K562 (cell line): ENCODE data around the gene PLXDC1. TPM values are rescaled to one million over a fixed set of nuclear protein-coding genes. Genes with fewer than 3 reads are reported as not detected.
A peak's percentile ranks its signal among the peaks of the same experiment; 100 is the strongest.

Experiments used
- ATAC-seq: fragments of 200-7000 bp; cut with Tn5 transposase; 3 replicates; pipeline ENCODE4 v1.9.1; 2020; ENCODE audit warnings: moderate library complexity
- BruUV-seq: library from RNA; stranded (reverse); fragments of 400-500 nt; replicated peaks from 2 replicates; lab custom pipeline; 2021; lab: Mats Ljungman, UMichigan
- CTCF ChIA-PET: fragments of 300-600 bp; formaldehyde crosslinking; extraction: SDS; loops from one replicate; lab custom pipeline; 2021; ENCODE audit warnings: low intra/inter-chr PET ratio; lab: Yijun Ruan, JAX
- POLR2A ChIA-PET: fragments of 300-600, 350-650 bp; sonication (Branson Sonifier 250); formaldehyde crosslinking; extraction: SDS; loops from one replicate; lab custom pipeline; 2021; ENCODE audit warnings: antibody characterized with exemption, inconsistent platforms; lab: Yijun Ruan, JAX
- DNase-seq, 4 experiments: peaks; one replicate each; pipeline versions ENCODE4 v3.0.0 to v3.0.0-alpha.2; 2011 to 2018; ENCODE audit warnings: low spot score in 3 of 4, mixed read lengths in 3 of 4; ENCODE audit errors: extremely low read depth in 1 of 4
- FAIRE-seq: peaks from 2 replicates; lab custom pipeline; 2011; peaks lifted over from hg19 to GRCh38; lab: Jason Lieb, UNC
- H2AFZ ChIP-seq: 2 replicates; pipeline ENCODE4 v1.6.0; 2011; ENCODE audit warnings: low read depth, low read length, control low read depth, inconsistent platforms
- H3K27ac ChIP-seq: fragments of 200-600 bp; 3 replicates; pipeline ENCODE4 v1.8.0; 2011; ENCODE audit warnings: low read depth, mild to moderate bottlenecking, control low read depth, inconsistent platforms, low read length, moderate library complexity, mixed read lengths; ENCODE audit errors: extremely low read depth
- H3K27me3 ChIP-seq, 2 experiments: fragments of 300-600 bp in 1 of 2; 2 replicates in 1 of 2; 3 replicates in 1 of 2; pipeline versions ENCODE4 v1.6.0 to v1.8.0; 2011; ENCODE audit warnings: inconsistent platforms in 2 of 2, low read length in 2 of 2, mild to moderate bottlenecking in 1 of 2, mixed read lengths in 1 of 2, moderate library complexity in 1 of 2; ENCODE audit not compliant: control insufficient read depth in 2 of 2, insufficient read depth in 2 of 2
- H3K36me3 ChIP-seq: fragments of 300-600 bp; 3 replicates; pipeline ENCODE4 v1.8.0; 2011; ENCODE audit warnings: mild to moderate bottlenecking, low read length, inconsistent platforms; ENCODE audit not compliant: control insufficient read depth, insufficient read depth
- H3K4me1 ChIP-seq, 2 experiments: fragments of 200-600 bp in 1 of 2; replicated peaks in 1 of 2; 2 replicates in 1 of 2; 3 replicates in 1 of 2; pipeline versions ENCODE4 v1.5.1 to v1.8.0; 2011; ENCODE audit warnings: inconsistent platforms in 2 of 2, low read length in 2 of 2, mild to moderate bottlenecking in 1 of 2, mixed read lengths in 1 of 2, moderate library complexity in 1 of 2; ENCODE audit not compliant: control insufficient read depth in 2 of 2, insufficient read depth in 2 of 2
- H3K4me2 ChIP-seq: 2 replicates; pipeline ENCODE4 v1.6.1; 2011; ENCODE audit warnings: low read length, control low read depth, inconsistent platforms, mixed read lengths; ENCODE audit not compliant: insufficient read depth
- H3K4me3 ChIP-seq: fragments of 200-600 bp; sonication (generic), shearing (Covaris generic); 2 replicates; pipeline ENCODE4 v1.5.1; 2016; ENCODE audit warnings: control low read depth, inconsistent platforms
- H3K79me2 ChIP-seq: fragments of 200-600 bp; 3 replicates; pipeline ENCODE4 v1.8.0; 2011; ENCODE audit warnings: low read length, inconsistent platforms; ENCODE audit not compliant: control insufficient read depth, insufficient read depth
- H3K9ac ChIP-seq, 2 experiments: 2 replicates each; pipeline versions ENCODE4 v1.6.0 to v1.6.1; 2011; ENCODE audit warnings: low read depth in 2 of 2, low read length in 2 of 2, control low read depth in 1 of 2, inconsistent platforms in 1 of 2, mild to moderate bottlenecking in 1 of 2, mixed read lengths in 1 of 2; ENCODE audit not compliant: insufficient read depth in 1 of 2
- H3K9me1 ChIP-seq: one replicate; pipeline ENCODE4 v1.6.0; 2011; ENCODE audit warnings: inconsistent platforms, mild to moderate bottlenecking, low read length, moderate library complexity; ENCODE audit not compliant: control insufficient read depth, insufficient read depth
- H3K9me3 ChIP-seq: replicated peaks from 2 replicates; pipeline ENCODE4 v1.5.1; 2011; ENCODE audit warnings: low read depth, low read length, inconsistent platforms; ENCODE audit not compliant: control insufficient read depth, insufficient read depth
- H4K20me1 ChIP-seq: replicated peaks from 2 replicates; pipeline ENCODE4 v1.6.1; 2011; ENCODE audit warnings: low read length, inconsistent platforms, mixed read lengths; ENCODE audit not compliant: control insufficient read depth, insufficient read depth
- CHD1 ChIP-seq: fragments of 200-600 bp; sonication (generic); IDR thresholded peaks from one replicate; pipeline ENCODE4 v1.6.1; 2012; ENCODE audit warnings: mild to moderate bottlenecking, moderate library complexity, low read length, inconsistent platforms
- DNMT1 ChIP-seq: fragments of 450-650 bp; IDR thresholded peaks from 2 replicates; pipeline ENCODE4 v1.6.1; 2016; ENCODE audit warnings: antibody characterized with exemption, mild to moderate bottlenecking
- JUN ChIP-seq, 2 experiments: sonication (generic) in 1 of 2; formaldehyde crosslinking in 1 of 2; IDR thresholded peaks; 2 replicates each; pipeline versions ENCODE4 v1.6.1 to v1.8.0; 2012 to 2022; ENCODE audit warnings: borderline replicate concordance in 2 of 2, mild to moderate bottlenecking in 2 of 2, improper control_type of control experiment in 1 of 2, low read depth in 1 of 2, low read length in 1 of 2, missing genetic modification reagents in 1 of 2
- NFIC ChIP-seq: fragments of 450-650 bp; IDR thresholded peaks from 2 replicates; pipeline ENCODE4 v1.6.1; 2017; ENCODE audit warnings: mild to moderate bottlenecking, inconsistent platforms
- NFIX ChIP-seq: fragments of 250-450 bp; sonication (Bioruptor Pico); IDR thresholded peaks from 2 replicates; pipeline ENCODE4 v1.4.0; 2020; ENCODE audit warnings: low read depth, mild to moderate bottlenecking, moderate library complexity
- whole genome bisulfite sequencing: fragments of 100-300 bp; shearing (Covaris generic); methylation state at CpG from one replicate; pipeline ENCODE4 v1.1.6; 2016; ENCODE audit warnings: low coverage, mixed read lengths; ENCODE audit not compliant: insufficient coverage; ENCODE audit errors: missing lambda C conversion rate; 5-methylcytosine and 5-hydroxymethylcytosine counted together
- in situ Hi-C: fragments of 300-500 bp; cut with MboI; formaldehyde crosslinking; loops from 4 replicates; pipeline ENCODE4 v1.15.0; 2018; ENCODE audit warnings: inconsistent platforms, mixed read lengths
- intact Hi-C: fragments of 100-400 bp; cut with micrococcal nuclease; formaldehyde crosslinking; loops from 2 replicates; pipeline ENCODE4 v1.14.2; 2022
- polyA plus RNA-seq, 8 experiments: library from polyadenylated mRNA; depleted of rRNA in 4 of 8; stranded (reverse) in 5 of 8; unstranded in 3 of 8; fragments of >200 nt; fragmentation: Nextera tagmentation in 2 of 8; fragmentation: Illumina TruSeq in 1 of 8; extraction: Ambion mirVana in 2 of 8; extraction: Trizol in 1 of 8; gene quantifications; 2 replicates each; pipeline versions ENCODE4 v1.2.1 to v1.2.3, GENCODE V29; 2011 to 2014; ENCODE audit warnings: inconsistent platforms in 1 of 8, missing spikeins in 1 of 8
- total RNA-seq, 7 experiments: library from RNA; depleted of rRNA in 6 of 7; stranded (reverse); fragments of >200 nt in 6 of 7; fragmentation: Illumina TruSeq in 2 of 7; extraction: Trizol in 2 of 7; gene quantifications; 2 replicates each; pipeline versions ENCODE4 v1.2.1 to v1.2.3, GENCODE V29; 2011 to 2021; ENCODE audit warnings: low replicate concordance in 1 of 7
- TF ChIP-seq, protein P1 (sequence below): fragments of 200-600 bp; sonication (generic); IDR thresholded peaks from one replicate; pipeline ENCODE4 v1.6.1; 2012; ENCODE audit warnings: mild to moderate bottlenecking, low read depth, low read length, inconsistent platforms

The PLXDC1 gene
- total and polyA plus RNA-seq, 9 of the 15 experiments (the other 6 are each of a cell fraction or from before 2014, with no cell fraction given), result not detected

DNA sequence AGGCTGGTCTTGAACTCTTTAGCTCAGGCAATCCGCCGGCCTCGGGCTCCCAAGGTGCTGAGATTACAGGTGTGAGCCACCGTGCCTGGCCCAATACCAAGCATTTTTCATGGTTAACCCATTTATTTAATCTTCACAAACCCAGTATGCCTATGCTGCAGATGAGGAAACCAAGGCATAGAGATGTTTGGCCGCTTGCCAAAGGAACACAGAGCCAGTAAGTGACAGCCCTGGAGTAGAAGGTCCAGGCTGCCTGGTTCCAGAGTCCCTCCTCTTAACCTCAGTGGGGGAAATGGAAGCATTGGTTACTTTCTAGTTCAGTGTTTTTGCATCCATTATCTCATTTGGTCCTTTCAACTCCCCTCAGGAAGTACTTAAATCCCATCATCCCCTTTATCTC, 29.9 kb upstream of the PLXDC1 start:
- no peaks in the 10 kb centered on the region for H3K9me3 ChIP-seq
- TF ChIP-seq NFIC (peak; percentile 86), NFIX (CRISPR knock-in tag) (peak; percentile 61; the same call in 1 of the 2 replicates), DNMT1 (no peak), JUN (IDR thresholded peaks at IDR 0.05; ENCODE audit: borderline replicate concordance, low read depth, low read length) (no peak), JUN (CRISPR knock-in tag; IDR thresholded peaks at IDR 0.05; ENCODE audit: borderline replicate concordance) (no peak), CHD1 (no peak)
- TF ChIP-seq, protein P1, sequence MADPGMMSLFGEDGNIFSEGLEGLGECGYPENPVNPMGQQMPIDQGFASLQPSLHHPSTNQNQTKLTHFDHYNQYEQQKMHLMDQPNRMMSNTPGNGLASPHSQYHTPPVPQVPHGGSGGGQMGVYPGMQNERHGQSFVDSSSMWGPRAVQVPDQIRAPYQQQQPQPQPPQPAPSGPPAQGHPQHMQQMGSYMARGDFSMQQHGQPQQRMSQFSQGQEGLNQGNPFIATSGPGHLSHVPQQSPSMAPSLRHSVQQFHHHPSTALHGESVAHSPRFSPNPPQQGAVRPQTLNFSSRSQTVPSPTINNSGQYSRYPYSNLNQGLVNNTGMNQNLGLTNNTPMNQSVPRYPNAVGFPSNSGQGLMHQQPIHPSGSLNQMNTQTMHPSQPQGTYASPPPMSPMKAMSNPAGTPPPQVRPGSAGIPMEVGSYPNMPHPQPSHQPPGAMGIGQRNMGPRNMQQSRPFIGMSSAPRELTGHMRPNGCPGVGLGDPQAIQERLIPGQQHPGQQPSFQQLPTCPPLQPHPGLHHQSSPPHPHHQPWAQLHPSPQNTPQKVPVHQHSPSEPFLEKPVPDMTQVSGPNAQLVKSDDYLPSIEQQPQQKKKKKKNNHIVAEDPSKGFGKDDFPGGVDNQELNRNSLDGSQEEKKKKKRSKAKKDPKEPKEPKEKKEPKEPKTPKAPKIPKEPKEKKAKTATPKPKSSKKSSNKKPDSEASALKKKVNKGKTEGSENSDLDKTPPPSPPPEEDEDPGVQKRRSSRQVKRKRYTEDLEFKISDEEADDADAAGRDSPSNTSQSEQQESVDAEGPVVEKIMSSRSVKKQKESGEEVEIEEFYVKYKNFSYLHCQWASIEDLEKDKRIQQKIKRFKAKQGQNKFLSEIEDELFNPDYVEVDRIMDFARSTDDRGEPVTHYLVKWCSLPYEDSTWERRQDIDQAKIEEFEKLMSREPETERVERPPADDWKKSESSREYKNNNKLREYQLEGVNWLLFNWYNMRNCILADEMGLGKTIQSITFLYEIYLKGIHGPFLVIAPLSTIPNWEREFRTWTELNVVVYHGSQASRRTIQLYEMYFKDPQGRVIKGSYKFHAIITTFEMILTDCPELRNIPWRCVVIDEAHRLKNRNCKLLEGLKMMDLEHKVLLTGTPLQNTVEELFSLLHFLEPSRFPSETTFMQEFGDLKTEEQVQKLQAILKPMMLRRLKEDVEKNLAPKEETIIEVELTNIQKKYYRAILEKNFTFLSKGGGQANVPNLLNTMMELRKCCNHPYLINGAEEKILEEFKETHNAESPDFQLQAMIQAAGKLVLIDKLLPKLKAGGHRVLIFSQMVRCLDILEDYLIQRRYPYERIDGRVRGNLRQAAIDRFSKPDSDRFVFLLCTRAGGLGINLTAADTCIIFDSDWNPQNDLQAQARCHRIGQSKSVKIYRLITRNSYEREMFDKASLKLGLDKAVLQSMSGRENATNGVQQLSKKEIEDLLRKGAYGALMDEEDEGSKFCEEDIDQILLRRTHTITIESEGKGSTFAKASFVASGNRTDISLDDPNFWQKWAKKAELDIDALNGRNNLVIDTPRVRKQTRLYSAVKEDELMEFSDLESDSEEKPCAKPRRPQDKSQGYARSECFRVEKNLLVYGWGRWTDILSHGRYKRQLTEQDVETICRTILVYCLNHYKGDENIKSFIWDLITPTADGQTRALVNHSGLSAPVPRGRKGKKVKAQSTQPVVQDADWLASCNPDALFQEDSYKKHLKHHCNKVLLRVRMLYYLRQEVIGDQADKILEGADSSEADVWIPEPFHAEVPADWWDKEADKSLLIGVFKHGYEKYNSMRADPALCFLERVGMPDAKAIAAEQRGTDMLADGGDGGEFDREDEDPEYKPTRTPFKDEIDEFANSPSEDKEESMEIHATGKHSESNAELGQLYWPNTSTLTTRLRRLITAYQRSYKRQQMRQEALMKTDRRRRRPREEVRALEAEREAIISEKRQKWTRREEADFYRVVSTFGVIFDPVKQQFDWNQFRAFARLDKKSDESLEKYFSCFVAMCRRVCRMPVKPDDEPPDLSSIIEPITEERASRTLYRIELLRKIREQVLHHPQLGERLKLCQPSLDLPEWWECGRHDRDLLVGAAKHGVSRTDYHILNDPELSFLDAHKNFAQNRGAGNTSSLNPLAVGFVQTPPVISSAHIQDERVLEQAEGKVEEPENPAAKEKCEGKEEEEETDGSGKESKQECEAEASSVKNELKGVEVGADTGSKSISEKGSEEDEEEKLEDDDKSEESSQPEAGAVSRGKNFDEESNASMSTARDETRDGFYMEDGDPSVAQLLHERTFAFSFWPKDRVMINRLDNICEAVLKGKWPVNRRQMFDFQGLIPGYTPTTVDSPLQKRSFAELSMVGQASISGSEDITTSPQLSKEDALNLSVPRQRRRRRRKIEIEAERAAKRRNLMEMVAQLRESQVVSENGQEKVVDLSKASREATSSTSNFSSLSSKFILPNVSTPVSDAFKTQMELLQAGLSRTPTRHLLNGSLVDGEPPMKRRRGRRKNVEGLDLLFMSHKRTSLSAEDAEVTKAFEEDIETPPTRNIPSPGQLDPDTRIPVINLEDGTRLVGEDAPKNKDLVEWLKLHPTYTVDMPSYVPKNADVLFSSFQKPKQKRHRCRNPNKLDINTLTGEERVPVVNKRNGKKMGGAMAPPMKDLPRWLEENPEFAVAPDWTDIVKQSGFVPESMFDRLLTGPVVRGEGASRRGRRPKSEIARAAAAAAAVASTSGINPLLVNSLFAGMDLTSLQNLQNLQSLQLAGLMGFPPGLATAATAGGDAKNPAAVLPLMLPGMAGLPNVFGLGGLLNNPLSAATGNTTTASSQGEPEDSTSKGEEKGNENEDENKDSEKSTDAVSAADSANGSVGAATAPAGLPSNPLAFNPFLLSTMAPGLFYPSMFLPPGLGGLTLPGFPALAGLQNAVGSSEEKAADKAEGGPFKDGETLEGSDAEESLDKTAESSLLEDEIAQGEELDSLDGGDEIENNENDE, result no peak
- peaks cover 31% of the 10 kb centered on the region; the same call in 2 of the 3 replicates for H3K36me3 ChIP-seq
- ChIA-PET CTCF (no interaction called here), POLR2A (interaction anchor here (0.6 kb wide), 1 partner anchor 11 kb away, joined by 4 read pairs; no protein-coding TSS in a partner anchor)
- no peak overlapping the region for H3K9ac ChIP-seq
- in situ Hi-C loops (no loop called here), intact Hi-C loops (no loop called here)
- peaks cover 0 to 10% of the 10 kb centered on the region in 2 experiments; a peak in 4 of 5 replicates for H3K4me1 ChIP-seq
- no peak overlapping the region for H3K4me2 ChIP-seq
- no peak overlapping the region for H3K4me3 ChIP-seq
- H3K27ac ChIP-seq, result no peak overlapping the region
- WGBS, result 73% methylated on average over 5 of the region's 5 CpGs
- H3K9me1 ChIP-seq, result no peaks in the 10 kb centered on the region
- DNase-seq, result no peak
- no peak overlapping the region for H2AFZ ChIP-seq
- ATAC-seq, result no peak
- BruUV-seq, result no TSS peak
- H4K20me1 ChIP-seq, result no peaks in the 10 kb centered on the region; the same call in 1 of the 2 replicates
- H3K79me2 ChIP-seq, result no peaks in the 10 kb centered on the region
- no peak for FAIRE-seq
- H3K27me3 ChIP-seq, result no peaks in the 10 kb centered on the region
